Measurements from ENCODE around the gene COX17. TPM values are rescaled to one million over a fixed set of nuclear protein-coding genes. Genes with fewer than 3 reads are reported as not detected.

COX17 gene
- total RNA-seq, 2 experiments from 2014 or later = 104 to 113 TPM

- H3K4me3 Mint-ChIP-seq = no peak overlapping the region
- DNase-seq = peak; percentile 19
Observed at GRCh38 chr3:119637679-119638477, 39.3 kb downstream of the COX17 start.

DNA sequence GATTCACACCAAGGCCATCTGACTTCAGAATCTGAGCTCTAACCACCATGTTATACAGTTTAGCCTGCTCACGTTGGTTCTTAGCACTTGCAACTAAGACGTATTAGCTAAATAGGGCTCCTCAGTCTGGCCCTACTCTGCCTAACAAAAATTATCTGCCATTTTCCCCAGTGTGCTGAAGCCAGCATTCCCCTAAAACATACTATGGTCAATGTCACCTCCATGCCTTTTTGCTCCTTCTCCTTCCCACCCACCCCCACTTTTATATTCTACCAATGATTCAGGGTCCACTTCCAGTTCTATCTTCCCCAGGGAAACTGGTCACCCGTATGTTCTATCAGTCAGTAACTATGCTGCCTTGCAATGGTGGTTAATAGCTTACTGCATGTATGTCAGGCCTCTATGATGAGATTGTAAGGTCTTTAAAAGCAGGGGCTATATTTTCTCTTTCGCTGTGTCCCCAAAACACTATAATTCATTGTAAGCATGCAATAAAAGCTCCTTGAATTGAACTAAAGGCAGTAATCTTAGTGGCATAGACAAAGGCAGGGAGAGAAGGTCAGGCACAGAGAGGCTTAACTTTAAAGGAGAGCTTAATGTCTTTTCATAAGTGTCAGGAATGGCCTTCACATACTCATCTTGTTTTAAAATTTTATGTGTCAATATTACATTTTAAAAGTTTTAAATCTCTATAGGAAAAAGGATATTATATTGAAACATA lies 40.2 kb downstream of the COX17 start:
- peaks cover 2% of the 10 kb centered on the region for H3K27me3 Mint-ChIP-seq (ENCODE audit: low read depth)
- H3K9me3 Mint-ChIP-seq = peaks cover 3% of the 10 kb centered on the region
- H3K27ac Mint-ChIP-seq = no peak overlapping the region
- no peak overlapping the region for H3K4me3 Mint-ChIP-seq
- peaks cover 28% of the 10 kb centered on the region for H3K4me1 Mint-ChIP-seq (ENCODE audit: low read depth)
- intact Hi-C loops (cut with micrococcal nuclease) = no loop called here
- H3K36me3 Mint-ChIP-seq (ENCODE audit: low read depth) = peaks cover 17% of the 10 kb centered on the region
- no peak for DNase-seq
- CTCF ChIA-PET = interaction anchor here (0.6 to 0.9 kb wide), 2 partner anchors 78 to 780 kb away, joined by 3 read pairs; no protein-coding TSS in a partner anchor

More at GRCh38 chr3:119637679-119638477, 39.3 kb downstream of the COX17 start:
- Mint-ChIP-seq H3K27me3 (ENCODE audit: low read depth) (no peaks in the 10 kb centered on the region), H3K9me3 (peaks cover 3% of the 10 kb centered on the region), H3K36me3 (ENCODE audit: low read depth) (peaks cover 22% of the 10 kb centered on the region), H3K4me1 (ENCODE audit: low read depth) (peaks cover 36% of the 10 kb centered on the region), H3K27ac (peak overlapping the region; percentile 91)
- intact Hi-C loops (cut with micrococcal nuclease) = loop anchor here (1.0 to 2.0 kb wide), 5 partner anchors 27 to 397 kb away; partner anchors contain the start of genes ARHGAP31 and B4GALT4
- CTCF ChIA-PET = interaction anchor here (0.6 kb wide), 1 partner anchor 779 kb away, joined by 3 read pairs; no protein-coding TSS in a partner anchor

DNA sequence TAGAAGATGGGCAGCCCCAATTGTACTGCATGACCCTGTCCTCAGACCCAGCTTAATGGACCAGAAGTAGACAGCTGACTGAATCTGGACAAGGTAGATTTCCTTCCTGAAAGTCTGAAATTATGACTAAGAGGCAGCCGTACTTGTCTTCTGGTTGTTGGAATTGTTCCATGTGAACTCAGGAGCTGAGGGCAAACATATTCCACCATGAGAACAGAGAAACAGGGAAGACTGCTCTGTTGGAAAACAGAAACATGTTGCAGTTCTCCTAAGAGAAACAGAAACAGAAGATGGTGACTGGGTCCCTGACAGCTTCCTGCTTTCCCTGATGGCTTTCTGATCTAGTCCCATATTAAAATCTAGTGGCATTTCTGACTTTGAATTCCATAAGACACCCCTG lies 41.0 kb downstream of the COX17 start:
- Mint-ChIP-seq H3K9me3 (peaks cover 2% of the 10 kb centered on the region), H3K27me3 (ENCODE audit: low read depth) (peaks cover 3% of the 10 kb centered on the region), H3K36me3 (ENCODE audit: low read depth) (peaks cover 13% of the 10 kb centered on the region), H3K4me3 (no peak overlapping the region), H3K27ac (no peak overlapping the region), H3K4me1 (ENCODE audit: low read depth) (peaks cover 26% of the 10 kb centered on the region)
- intact Hi-C loops (cut with micrococcal nuclease) = no loop called here
- CTCF ChIA-PET = interaction anchor here (0.9 kb wide), 1 partner anchor 77 kb away, joined by 3 read pairs; no protein-coding TSS in a partner anchor
- DNase-seq = no peak

- CTCF ChIA-PET = no interaction called here
- Mint-ChIP-seq H3K27me3 (ENCODE audit: low read depth) (peaks cover 3% of the 10 kb centered on the region), H3K27ac (no peak overlapping the region), H3K4me1 (ENCODE audit: low read depth) (peaks cover 29% of the 10 kb centered on the region), H3K4me3 (no peak overlapping the region), H3K9me3 (peaks cover 1% of the 10 kb centered on the region), H3K36me3 (ENCODE audit: low read depth) (peaks cover 10% of the 10 kb centered on the region)
- no peak for DNase-seq
- intact Hi-C loops (cut with micrococcal nuclease) = no loop called here
Observed at GRCh38 chr3:119635719-119636118, 41.5 kb downstream of the COX17 start.

DNA sequence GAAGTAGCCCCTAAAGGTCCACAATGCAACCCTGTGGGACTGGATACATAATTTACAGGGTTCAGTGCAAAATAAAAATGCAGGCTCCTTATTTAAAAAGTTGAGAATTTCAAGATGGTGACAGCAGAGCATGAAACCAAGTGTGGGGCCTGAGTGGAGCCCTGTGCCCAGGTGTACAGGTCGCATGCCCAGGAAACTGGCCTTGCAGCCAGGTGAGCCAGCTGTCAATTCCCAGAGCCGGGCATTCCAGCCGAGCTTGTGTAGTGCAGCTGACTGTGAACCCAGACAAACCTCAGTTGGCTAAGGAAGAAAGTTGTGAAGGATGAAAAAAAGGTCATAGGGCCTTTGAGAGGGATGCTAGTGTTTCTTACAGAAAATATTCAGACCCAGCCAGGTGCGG lies 44.4 kb downstream of the COX17 start:
- Mint-ChIP-seq H3K36me3 (ENCODE audit: low read depth) (peaks cover 1% of the 10 kb centered on the region), H3K4me3 (no peak overlapping the region), H3K27ac (no peak overlapping the region), H3K9me3 (no peaks in the 10 kb centered on the region), H3K27me3 (ENCODE audit: low read depth) (peaks cover 6% of the 10 kb centered on the region), H3K4me1 (ENCODE audit: low read depth) (peaks cover 22% of the 10 kb centered on the region)
- CTCF ChIA-PET = no interaction called here
- no peak for DNase-seq
- intact Hi-C loops (cut with micrococcal nuclease) = no loop called here

DNA sequence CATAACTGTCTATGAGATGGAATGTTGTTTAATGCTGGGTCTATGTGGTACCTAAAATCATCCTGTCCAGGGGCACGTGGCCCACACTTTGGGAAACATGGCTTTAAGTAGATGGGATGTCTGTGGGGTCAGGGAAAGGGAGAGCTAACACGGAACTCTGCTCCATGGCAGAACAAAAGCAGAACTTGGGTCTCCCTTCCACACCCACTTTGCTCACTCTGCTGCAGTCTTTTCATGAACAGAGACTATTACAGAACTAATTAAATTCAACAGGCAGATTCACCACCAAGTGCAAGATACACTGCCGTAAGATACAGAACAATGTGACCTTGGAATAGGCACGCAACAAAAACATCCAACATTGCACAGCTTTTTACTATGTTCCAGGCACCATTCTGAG lies 45.0 kb downstream of the COX17 start:
- CTCF ChIA-PET = no interaction called here
- H3K4me3 Mint-ChIP-seq = no peak overlapping the region

DNA sequence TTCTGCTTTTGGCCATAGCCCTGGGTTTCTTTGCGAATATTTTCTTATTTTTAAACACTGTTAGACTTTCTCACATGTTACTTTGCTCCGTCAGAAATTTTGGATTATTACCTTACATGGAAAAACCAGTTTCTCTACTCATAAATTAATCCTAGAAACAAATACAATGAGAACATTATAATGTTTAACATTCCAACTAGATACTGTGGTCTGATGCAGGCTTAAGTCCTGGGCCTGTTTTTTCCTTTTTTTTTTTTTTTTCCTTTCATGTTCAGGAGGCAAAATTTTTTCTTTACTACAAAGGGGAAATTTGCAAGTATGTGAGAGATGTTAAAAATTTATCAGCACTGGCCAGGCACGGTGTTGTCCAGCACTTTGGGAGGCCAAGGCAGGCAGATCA lies 45.7 kb downstream of the COX17 start:
- H3K9me3 Mint-ChIP-seq = no peaks in the 10 kb centered on the region
- CTCF ChIA-PET = no interaction called here
- peaks cover 24% of the 10 kb centered on the region for H3K4me1 Mint-ChIP-seq (ENCODE audit: low read depth)
- DNase-seq = no peak
- no peak overlapping the region for H3K27ac Mint-ChIP-seq
- no peaks in the 10 kb centered on the region for H3K36me3 Mint-ChIP-seq (ENCODE audit: low read depth)
- intact Hi-C loops (cut with micrococcal nuclease) = no loop called here
- H3K4me3 Mint-ChIP-seq = no peak overlapping the region
- H3K27me3 Mint-ChIP-seq (ENCODE audit: low read depth) = peaks cover 12% of the 10 kb centered on the region

More for the DNA sequence above, 45.0 kb downstream of the COX17 start:
- H3K36me3 Mint-ChIP-seq (ENCODE audit: low read depth) = no peaks in the 10 kb centered on the region
- intact Hi-C loops (cut with micrococcal nuclease) = no loop called here
- no peak overlapping the region for H3K27ac Mint-ChIP-seq
- H3K9me3 Mint-ChIP-seq = no peaks in the 10 kb centered on the region
- peaks cover 12% of the 10 kb centered on the region for H3K27me3 Mint-ChIP-seq (ENCODE audit: low read depth)
- DNase-seq = no peak
- peaks cover 24% of the 10 kb centered on the region for H3K4me1 Mint-ChIP-seq (ENCODE audit: low read depth)

DNA sequence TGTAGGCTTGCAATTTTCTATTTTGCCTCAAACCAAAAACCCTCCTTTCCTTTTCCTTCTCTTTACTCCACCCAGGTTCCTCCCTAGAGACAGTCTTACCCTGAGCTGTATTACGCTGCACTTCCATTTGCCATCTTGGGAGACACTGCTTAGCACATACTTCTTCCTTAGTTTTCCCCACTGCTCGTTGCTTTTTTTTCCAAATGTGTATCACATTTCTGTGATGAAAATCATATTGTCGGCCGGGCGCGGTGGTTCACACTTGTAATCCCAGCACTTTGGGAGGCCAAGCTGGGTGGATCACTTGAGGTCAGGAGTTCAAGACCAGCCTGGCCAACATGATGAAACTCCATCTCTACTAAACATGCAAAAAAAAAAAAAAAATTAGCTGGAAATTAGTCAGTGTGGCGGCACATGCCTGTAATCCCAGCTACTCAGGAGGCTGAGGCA lies 46.3 kb downstream of the COX17 start:
- no peak overlapping the region for H3K27ac Mint-ChIP-seq
- CTCF ChIA-PET = no interaction called here
- H3K27me3 Mint-ChIP-seq (ENCODE audit: low read depth) = peaks cover 17% of the 10 kb centered on the region
- no peak for DNase-seq
- H3K9me3 Mint-ChIP-seq = no peaks in the 10 kb centered on the region
- H3K4me1 Mint-ChIP-seq (ENCODE audit: low read depth) = peaks cover 24% of the 10 kb centered on the region
- intact Hi-C loops (cut with micrococcal nuclease) = no loop called here
- no peak overlapping the region for H3K4me3 Mint-ChIP-seq
- H3K36me3 Mint-ChIP-seq (ENCODE audit: low read depth) = no peaks in the 10 kb centered on the region

GRCh38 chr3:119630128-119630879 lies 46.9 kb downstream of the COX17 start:
- Mint-ChIP-seq H3K9me3 (no peaks in the 10 kb centered on the region), H3K27ac (no peak overlapping the region), H3K4me3 (no peak overlapping the region), H3K27me3 (ENCODE audit: low read depth) (peaks cover 17% of the 10 kb centered on the region), H3K4me1 (ENCODE audit: low read depth) (peaks cover 24% of the 10 kb centered on the region), H3K36me3 (ENCODE audit: low read depth) (no peaks in the 10 kb centered on the region)
- DNase-seq = no peak
- CTCF ChIA-PET = no interaction called here
- intact Hi-C loops (cut with micrococcal nuclease) = no loop called here

GRCh38 chr3:119628816-119629445 lies 48.3 kb downstream of the COX17 start:
- H3K36me3 Mint-ChIP-seq (ENCODE audit: low read depth) = no peaks in the 10 kb centered on the region
- H3K27me3 Mint-ChIP-seq (ENCODE audit: low read depth) = peaks cover 17% of the 10 kb centered on the region
- CTCF ChIA-PET = no interaction called here
- H3K9me3 Mint-ChIP-seq = no peaks in the 10 kb centered on the region
- no peak overlapping the region for H3K4me3 Mint-ChIP-seq
- no peak overlapping the region for H3K27ac Mint-ChIP-seq
- intact Hi-C loops (cut with micrococcal nuclease) = loop anchor here (1.0 kb wide), 1 partner anchor 10 kb away; no protein-coding TSS in a partner anchor
- peaks cover 24% of the 10 kb centered on the region for H3K4me1 Mint-ChIP-seq (ENCODE audit: low read depth)
- DNase-seq = no peak

GRCh38 chr3:119628390-119628789 lies 48.8 kb downstream of the COX17 start:
- H3K27ac Mint-ChIP-seq = no peak overlapping the region
- peaks cover 24% of the 10 kb centered on the region for H3K4me1 Mint-ChIP-seq (ENCODE audit: low read depth)
- no peaks in the 10 kb centered on the region for H3K36me3 Mint-ChIP-seq (ENCODE audit: low read depth)
- H3K27me3 Mint-ChIP-seq (ENCODE audit: low read depth) = peaks cover 17% of the 10 kb centered on the region
- H3K9me3 Mint-ChIP-seq = no peaks in the 10 kb centered on the region
- intact Hi-C loops (cut with micrococcal nuclease) = loop anchor here (1.0 kb wide), 1 partner anchor 11 kb away; no protein-coding TSS in a partner anchor
- CTCF ChIA-PET = no interaction called here
- no peak overlapping the region for H3K4me3 Mint-ChIP-seq
- peak; percentile 41 for DNase-seq

GRCh38 chr3:119627461-119627860 lies 49.7 kb downstream of the COX17 start:
- Mint-ChIP-seq H3K9me3 (no peaks in the 10 kb centered on the region), H3K4me3 (no peak overlapping the region), H3K27me3 (ENCODE audit: low read depth) (peaks cover 17% of the 10 kb centered on the region), H3K4me1 (ENCODE audit: low read depth) (peaks cover 24% of the 10 kb centered on the region), H3K36me3 (ENCODE audit: low read depth) (no peaks in the 10 kb centered on the region), H3K27ac (no peak overlapping the region)
- CTCF ChIA-PET = no interaction called here
- peak; percentile 30 for DNase-seq
- intact Hi-C loops (cut with micrococcal nuclease) = no loop called here

All from activated naive CD4-positive, alpha-beta T cell treated with anti-CD3 and anti-CD28 coated beads for 36 hours (primary cell).